HL-60 (cell line): Measurements from ENCODE around the gene ANKRD33.

Source experiments
- DNase-seq, 2 experiments: peaks; one replicate each; pipeline ENCODE4 v3.0.0-alpha.2; 2010 to 2020; ENCODE audit warnings: low read depth in 1 of 2, low spot score in 1 of 2
- H3K27ac ChIP-seq: fragments of 250-450 bp; sonication (Bioruptor Pico); replicated peaks from 2 replicates; pipeline ENCODE4 v1.5.1; 2020; ENCODE audit warnings: mild to moderate bottlenecking, moderate library complexity
- H3K27me3 ChIP-seq: fragments of 250-450 bp; sonication (Bioruptor Pico); 2 replicates; pipeline ENCODE4 v1.5.1; 2021; ENCODE audit warnings: mild to moderate bottlenecking, moderate library complexity; ENCODE audit not compliant: insufficient read depth, poor library complexity, severe bottlenecking
- H3K4me3 ChIP-seq: replicated peaks from 2 replicates; pipeline ENCODE4 v1.5.1; 2011; ENCODE audit warnings: mild to moderate bottlenecking, control low read depth, low read length; ENCODE audit not compliant: insufficient read depth
- CTCF ChIP-seq: IDR thresholded peaks from one replicate; pipeline ENCODE4 v1.5.1; 2011; ENCODE audit warnings: low read length, control low read depth, inconsistent platforms; ENCODE audit not compliant: insufficient read depth
- GABPA ChIP-seq: IDR thresholded peaks from 2 replicates; pipeline ENCODE4 v1.6.1; 2012; ENCODE audit warnings: low read depth
- POLR2AphosphoS5 ChIP-seq: IDR thresholded peaks from 2 replicates; pipeline ENCODE4 v1.6.1; 2012; ENCODE audit warnings: low read depth
- REST ChIP-seq: IDR thresholded peaks from 2 replicates; pipeline ENCODE4 v1.6.1; 2012; ENCODE audit warnings: low read depth; ENCODE audit not compliant: insufficient replicate concordance
- SPI1 ChIP-seq: IDR thresholded peaks from 2 replicates; pipeline ENCODE4 v1.6.1; 2012; ENCODE audit warnings: low read depth, mild to moderate bottlenecking, borderline replicate concordance

ANKRD33 gene

GRCh38 chr12:51872689-51872981, 15.3 kb upstream of the ANKRD33 start:
- peaks cover 9% of the 10 kb centered on the region for H3K27me3 ChIP-seq
- H3K27ac ChIP-seq: no peak overlapping the region
- TF ChIP-seq POLR2AphosphoS5 (no peak), CTCF (no peak), REST (no peak), GABPA (no peak), SPI1 (no peak)
- H3K4me3 ChIP-seq: no peak overlapping the region
- DNase-seq: no peak

GRCh38 chr12:51873251-51873994, 14.5 kb upstream of the ANKRD33 start:
- no peak for DNase-seq
- TF ChIP-seq SPI1 (no peak), REST (no peak), CTCF (no peak), GABPA (no peak)
- no peak overlapping the region for H3K4me3 ChIP-seq
- H3K27me3 ChIP-seq: peaks cover 7% of the 10 kb centered on the region
- H3K27ac ChIP-seq: no peak overlapping the region

GRCh38 chr12:51874000-51874399, 13.9 kb upstream of the ANKRD33 start:
- Histone ChIP-seq H3K4me3 (no peak overlapping the region), H3K27me3 (peaks cover 2% of the 10 kb centered on the region), H3K27ac (no peak overlapping the region)
- no peak for DNase-seq
- TF ChIP-seq CTCF (no peak), SPI1 (no peak), REST (no peak), GABPA (no peak)
